Prostate gland (tissue), 2 donors: ENCODE measurements around the gene SPNS3. TPM values are rescaled to one million over a fixed set of nuclear protein-coding genes. Genes with fewer than 3 reads are reported as not detected.

ENCODE experiments used
- DNase-seq: peaks from one replicate; pipeline ENCODE4 v3.0.0-alpha.2; 2019; ENCODE audit warnings: low spot score
- H3K27ac ChIP-seq, 2 donors: fragments of 200-600 bp; sonication (generic); 2 replicates each; pipeline ENCODE4 v1.5.1; 2017 to 2019
- H3K27me3 ChIP-seq: fragments of 200-600 bp; sonication (generic); replicated peaks from 2 replicates; pipeline ENCODE4 v1.5.1; 2019; ENCODE audit not compliant: insufficient read depth
- H3K36me3 ChIP-seq, 2 donors: fragments of 200-600 bp; sonication (generic); 1 replicate in 1 of 2; 2 replicates in 1 of 2; pipeline versions ENCODE4 v1.5.1 to v1.8.1; 2017 to 2019
- H3K4me1 ChIP-seq: fragments of 200-600 bp; sonication (generic); replicated peaks from 2 replicates; pipeline ENCODE4 v1.5.1; 2019
- H3K4me3 ChIP-seq, 2 donors: fragments of 200-600 bp; sonication (generic); 2 replicates each; pipeline ENCODE4 v1.5.1; 2017 to 2019
- H3K9me3 ChIP-seq: fragments of 200-600 bp; sonication (generic); 2 replicates; pipeline ENCODE4 v1.5.1; 2017
- CTCF ChIP-seq, 4 experiments: fragments of 200-600 bp in 2 of 4; fragments of 450-650 bp in 2 of 4; sonication (generic) in 2 of 4; IDR thresholded peaks; 1 replicate in 3 of 4; 2 replicates in 1 of 4; pipeline ENCODE4 v1.5.1; 2016 to 2019; ENCODE audit warnings: antibody characterized with exemption in 4 of 4, mild to moderate bottlenecking in 2 of 4, moderate library complexity in 2 of 4
- POLR2A ChIP-seq: fragments of 450-650 bp; IDR thresholded peaks from one replicate; pipeline ENCODE4 v1.6.1; 2016; ENCODE audit warnings: antibody characterized with exemption, mild to moderate bottlenecking
- POLR2AphosphoS5 ChIP-seq: sonication (generic); formaldehyde crosslinking; IDR thresholded peaks from one replicate; pipeline ENCODE4 v1.6.1; 2017; ENCODE audit warnings: antibody characterized with exemption
- WGBS: methylation state at CpG from one replicate; pipeline ENCODE4 v1.1.5; 2018; 5-methylcytosine and 5-hydroxymethylcytosine counted together
- intact Hi-C: fragments of 100-400 bp; cut with DNase I; formaldehyde crosslinking; loops from one replicate; pipeline ENCODE4 v1.14.2; 2022
- total RNA-seq, 2 donors: library from RNA; depleted of rRNA; stranded (reverse); fragments of >200 nt; gene quantifications; one replicate each; pipeline ENCODE4 v1.1.0, GENCODE V29; 2016

The SPNS3 gene
- total RNA-seq, 2 donors from 2014 or later, result 0.50 TPM; not detected in 1

GRCh38 chr17:4412933-4413831, 20.6 kb upstream of the SPNS3 start:
- H3K4me1 ChIP-seq, result no peaks in the 10 kb centered on the region
- no peaks in the 10 kb centered on the region for H3K27me3 ChIP-seq
- no peak overlapping the region for H3K27ac ChIP-seq
- H3K4me3 ChIP-seq, result no peak overlapping the region
- 35% methylated on average over 26 of the region's 27 CpGs for WGBS
- H3K9me3 ChIP-seq, result no peaks in the 10 kb centered on the region
- intact Hi-C loops, result loop anchor here (2.0 to 10.0 kb wide), 4 partner anchors 48 to 211 kb away; partner anchors contain the start of gene UBE2G1
- peak; percentile 71 to 94 (median 94) for TF ChIP-seq CTCF (IDR thresholded peaks at IDR 0.05)
- no peak for TF ChIP-seq POLR2A
- TF ChIP-seq POLR2AphosphoS5, result peak; percentile 57
- peak; percentile 86 for DNase-seq
- H3K36me3 ChIP-seq, result no peaks in the 10 kb centered on the region

- Histone ChIP-seq H3K4me1 (no peaks in the 10 kb centered on the region), H3K36me3 (no peaks in the 10 kb centered on the region), H3K9me3 (no peaks in the 10 kb centered on the region), H3K4me3 (no peak overlapping the region), H3K27me3 (no peaks in the 10 kb centered on the region), H3K27ac (no peak overlapping the region)
- TF ChIP-seq POLR2AphosphoS5 (no peak), CTCF (IDR thresholded peaks at IDR 0.05) (no peak), POLR2A (no peak)
- 89% methylated on average over 2 of the region's 2 CpGs for WGBS
- no peak for DNase-seq
- intact Hi-C loops, result loop anchor here (10.0 kb wide), 2 partner anchors 52 to 112 kb away; partner anchors contain the start of gene UBE2G1
Measured at GRCh38 chr17:4417129-4417667, 16.5 kb upstream of the SPNS3 start.

- H3K9me3 ChIP-seq, result no peaks in the 10 kb centered on the region
- DNase-seq, result peak; percentile 50
- no peaks in the 10 kb centered on the region for H3K4me1 ChIP-seq
- no peak overlapping the region for H3K27ac ChIP-seq
- intact Hi-C loops, result loop anchor here (5.0 to 10.0 kb wide), 3 partner anchors 114 to 207 kb away; partner anchors contain the start of gene GGT6
- TF ChIP-seq POLR2A, result no peak
- peak; percentile 39 to 86 (median 69) for TF ChIP-seq CTCF (IDR thresholded peaks at IDR 0.05)
- H3K36me3 ChIP-seq, result no peaks in the 10 kb centered on the region
- H3K27me3 ChIP-seq, result no peaks in the 10 kb centered on the region
- 4% methylated on average over 7 of the region's 7 CpGs for WGBS
- H3K4me3 ChIP-seq, result no peak overlapping the region
Measured at GRCh38 chr17:4420692-4421131, 13.0 kb upstream of the SPNS3 start.

GRCh38 chr17:4422864-4423263, 10.9 kb upstream of the SPNS3 start:
- no peak overlapping the region for H3K4me3 ChIP-seq
- intact Hi-C loops, result loop anchor here (5.0 to 10.0 kb wide), 3 partner anchors 112 to 204 kb away; partner anchors contain the start of gene GGT6
- WGBS, result 77% methylated on average over 6 of the region's 6 CpGs

More at GRCh38 chr17:4422864-4423263, 10.9 kb upstream of the SPNS3 start:
- H3K27me3 ChIP-seq, result no peaks in the 10 kb centered on the region
- H3K36me3 ChIP-seq, result no peaks in the 10 kb centered on the region
- H3K4me1 ChIP-seq, result no peaks in the 10 kb centered on the region
- no peak for TF ChIP-seq POLR2AphosphoS5
- no peak for TF ChIP-seq POLR2A
- no peak for TF ChIP-seq CTCF (IDR thresholded peaks at IDR 0.05)
- DNase-seq, result no peak
- no peak overlapping the region for H3K27ac ChIP-seq
- no peaks in the 10 kb centered on the region for H3K9me3 ChIP-seq
